ENCODE data around the gene WDR38.
"Not testable (repeated sequence)": the region's sequence is repeated elsewhere in the genome, so short reads cannot be mapped to it uniquely, and the experiment has no call there.

The WDR38 gene

GRCh38 chr9:124834591-124834990 lies 18.7 kb upstream of the WDR38 start:
- DNase-seq: no peak
- no peak for ATAC-seq

DNA sequence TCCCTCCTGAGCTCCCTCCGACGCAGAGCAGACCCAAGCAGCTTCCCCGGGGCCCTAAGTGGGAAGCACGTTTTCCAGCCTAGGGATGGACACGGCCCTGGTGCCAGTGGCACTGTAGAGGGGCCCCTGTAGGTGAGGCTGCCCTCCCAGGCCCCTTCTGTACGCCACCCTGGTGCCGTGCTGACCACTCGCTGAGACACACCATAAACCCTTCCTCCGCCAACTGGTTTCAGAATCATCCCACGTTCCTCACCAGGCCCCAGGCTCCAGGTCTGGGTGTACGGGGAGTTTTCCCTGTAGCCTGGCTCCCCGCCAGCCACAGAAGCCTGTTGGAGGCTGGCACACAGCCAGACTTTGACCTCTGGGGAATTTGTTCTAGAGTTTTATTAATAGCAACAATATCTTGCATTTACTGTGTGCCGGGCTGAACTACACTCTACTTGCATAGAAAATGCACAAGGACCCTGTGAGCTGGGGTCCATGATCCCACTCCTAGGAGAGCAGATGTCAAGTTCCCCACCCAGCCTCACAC lies 18.2 kb upstream of the WDR38 start:
- no peak for DNase-seq
- ATAC-seq: no peak

DNA sequence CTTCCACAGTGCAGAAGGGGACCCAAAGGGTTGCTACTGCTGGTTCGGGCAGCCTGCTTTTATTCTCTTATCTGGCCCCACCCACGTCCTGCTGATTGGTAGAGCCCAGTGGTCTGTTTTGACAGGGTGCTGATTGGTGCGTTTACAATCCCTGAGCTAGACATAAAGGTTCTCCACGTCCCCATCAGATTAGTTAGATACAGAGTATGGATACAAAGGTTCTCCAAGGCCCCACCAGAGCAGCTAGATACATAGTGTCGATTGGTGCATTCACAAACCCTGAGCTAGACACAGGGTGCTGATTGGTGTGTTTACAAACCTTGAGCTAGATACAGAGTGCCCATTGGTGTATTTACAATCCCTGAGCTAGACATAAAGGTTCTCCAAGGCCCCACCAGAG lies 15.1 kb upstream of the WDR38 start:
- ATAC-seq, DNase-seq: not testable (repeated sequence)

GRCh38 chr9:124838567-124839275 lies 14.5 kb upstream of the WDR38 start:
- not testable (repeated sequence) for DNase-seq, ATAC-seq

DNA sequence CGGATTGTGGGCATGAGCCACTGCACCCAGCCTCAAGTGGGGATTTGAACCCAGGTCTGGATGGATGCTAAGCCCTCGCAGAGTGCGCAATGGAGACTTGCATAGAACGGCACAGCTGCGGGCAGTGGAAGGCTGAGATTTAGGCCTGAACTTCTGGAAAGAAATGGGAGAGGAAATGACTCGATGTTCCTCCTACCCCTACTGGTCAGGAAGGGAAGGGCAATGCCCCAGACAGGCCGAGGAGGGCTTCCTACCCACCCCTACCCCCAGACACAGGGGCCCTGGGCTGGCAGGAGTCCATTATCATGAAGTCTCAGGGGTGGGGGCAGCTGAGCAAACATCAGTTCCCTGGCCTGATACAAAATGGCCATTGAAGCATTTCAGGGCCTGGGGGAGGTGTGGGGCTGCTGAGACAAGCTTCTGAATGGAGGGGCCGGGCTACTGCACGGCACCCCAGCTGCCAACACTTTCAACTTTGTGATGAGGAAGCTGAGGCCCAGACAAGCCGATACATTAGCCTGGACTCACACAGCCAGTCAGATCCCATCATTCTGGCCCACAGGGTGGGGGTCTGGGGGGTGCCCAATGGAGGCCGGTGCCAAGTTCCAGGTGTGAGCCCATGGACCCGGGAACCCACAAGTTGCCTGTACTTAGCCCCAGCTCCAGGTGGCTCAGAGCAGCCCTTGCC lies 13.5 kb upstream of the WDR38 start:
- ATAC-seq (no peak), DNase-seq (no peak)

- DNase-seq (no peak), ATAC-seq (no peak)
Measured at GRCh38 chr9:124840300-124840833, 12.9 kb upstream of the WDR38 start.

DNA sequence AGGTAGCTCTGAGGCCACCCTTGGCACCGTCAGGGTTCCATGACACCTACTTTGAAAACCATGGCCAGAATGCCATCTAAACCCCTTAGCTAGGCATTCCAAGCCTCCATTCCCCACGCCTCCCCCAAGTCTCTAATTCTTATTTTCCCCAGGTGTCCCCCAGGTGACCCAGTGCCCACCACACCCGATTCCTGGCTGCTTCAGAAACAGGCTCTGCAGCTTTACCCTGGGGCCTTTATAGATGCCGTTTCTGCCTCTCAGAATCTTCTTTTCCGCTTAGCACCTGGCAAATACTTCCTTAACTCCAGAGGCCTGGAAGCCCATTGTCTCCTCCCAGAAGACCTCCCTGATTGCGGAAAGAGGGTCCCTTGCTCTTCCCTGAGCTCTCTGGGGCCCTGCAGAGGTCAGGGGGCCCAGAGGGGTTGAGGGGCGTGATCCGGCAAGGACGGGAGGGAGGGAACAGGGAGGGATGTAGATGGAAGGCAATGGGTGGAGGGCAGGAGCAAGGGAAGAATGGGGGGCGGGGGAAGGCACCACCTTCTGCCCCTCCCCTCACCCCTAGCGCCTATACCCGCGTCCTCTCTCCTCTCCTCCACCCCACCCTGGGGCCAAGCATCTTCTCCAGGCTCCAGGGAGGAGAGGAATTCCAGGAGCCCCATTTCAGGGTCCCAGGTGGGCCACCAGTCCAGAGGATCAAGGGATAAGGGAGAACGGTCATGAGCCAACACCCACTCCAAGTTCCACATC lies 12.0 kb upstream of the WDR38 start:
- DNase-seq (no peak), ATAC-seq (no peak)

DNA sequence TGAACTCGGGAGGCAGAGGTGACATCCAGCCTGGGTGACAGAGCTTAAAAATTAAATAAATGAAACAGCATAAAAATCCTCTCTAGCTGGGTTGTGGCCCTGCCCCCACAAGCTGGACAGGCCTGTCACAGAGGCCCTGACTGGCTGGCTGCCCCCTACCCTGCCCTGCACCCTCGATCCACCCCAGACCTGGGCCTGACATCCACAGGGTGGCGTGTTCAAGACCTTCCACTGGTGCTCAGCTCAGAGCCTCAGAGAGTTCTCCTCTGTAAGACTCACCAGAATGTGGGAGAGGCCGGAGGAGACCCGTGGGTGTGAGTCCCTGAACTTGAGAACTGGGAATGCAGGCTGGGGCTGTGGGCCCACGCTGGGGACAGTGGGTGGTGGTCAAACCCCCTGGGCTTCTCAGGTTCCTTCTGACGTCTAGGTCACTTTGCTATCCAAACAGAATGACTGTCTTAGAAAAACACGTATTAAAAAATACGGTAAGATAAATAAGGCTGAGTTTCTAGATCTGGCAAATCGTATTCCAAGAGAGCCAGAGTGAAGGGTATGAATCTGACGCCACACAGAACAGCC lies 9.7 kb upstream of the WDR38 start:
- no peak for ATAC-seq
- no peak for DNase-seq

DNA sequence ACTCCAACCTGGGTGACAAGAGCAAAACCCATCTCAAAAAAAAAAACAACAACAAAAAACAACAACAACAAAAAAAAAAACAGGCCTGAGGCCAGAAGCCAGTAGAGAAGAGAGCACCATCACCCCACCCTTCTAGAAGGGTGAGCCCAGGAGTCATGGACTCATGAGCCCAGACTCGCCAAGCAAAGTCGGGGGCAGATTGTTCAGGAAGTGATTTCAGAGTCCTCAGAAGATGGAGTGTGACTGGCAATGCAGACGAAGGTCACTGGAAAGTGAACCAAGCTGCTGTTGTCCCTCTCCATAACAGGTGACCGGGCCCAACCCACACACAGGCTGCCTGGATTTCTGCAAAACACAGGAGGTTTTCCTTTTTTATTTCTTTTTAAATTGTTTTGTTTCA lies 9.0 kb upstream of the WDR38 start:
- ATAC-seq (no peak), DNase-seq (no peak)

GRCh38 chr9:124846467-124846866 lies 6.8 kb upstream of the WDR38 start:
- DNase-seq: not testable (repeated sequence)

GRCh38 chr9:124846969-124847368 lies 6.3 kb upstream of the WDR38 start:
- DNase-seq (no peak), ATAC-seq (no peak)

More at GRCh38 chr9:124846467-124846866, 6.8 kb upstream of the WDR38 start:
- not testable (repeated sequence) for ATAC-seq

DNA sequence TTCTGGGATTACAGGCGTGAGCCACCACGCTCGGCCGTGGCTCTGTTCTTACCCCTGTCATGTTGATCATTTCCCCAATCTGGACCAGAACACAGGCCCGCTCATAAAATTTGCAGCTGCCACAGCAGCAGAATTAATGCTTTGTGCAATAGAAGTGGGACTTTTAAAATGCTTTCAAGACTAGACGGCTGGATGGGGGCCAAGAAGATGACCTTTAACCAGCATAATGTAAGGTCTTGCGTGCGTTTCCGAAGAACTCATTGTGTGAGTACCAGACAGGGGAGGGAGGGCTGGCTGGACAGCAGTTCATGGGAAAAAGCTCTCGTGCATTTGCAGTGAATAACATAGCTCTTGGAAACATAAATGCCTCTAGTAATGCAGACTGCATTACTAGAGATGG lies 3.5 kb upstream of the WDR38 start:
- DNase-seq: no peak
- ATAC-seq: no peak

DNA sequence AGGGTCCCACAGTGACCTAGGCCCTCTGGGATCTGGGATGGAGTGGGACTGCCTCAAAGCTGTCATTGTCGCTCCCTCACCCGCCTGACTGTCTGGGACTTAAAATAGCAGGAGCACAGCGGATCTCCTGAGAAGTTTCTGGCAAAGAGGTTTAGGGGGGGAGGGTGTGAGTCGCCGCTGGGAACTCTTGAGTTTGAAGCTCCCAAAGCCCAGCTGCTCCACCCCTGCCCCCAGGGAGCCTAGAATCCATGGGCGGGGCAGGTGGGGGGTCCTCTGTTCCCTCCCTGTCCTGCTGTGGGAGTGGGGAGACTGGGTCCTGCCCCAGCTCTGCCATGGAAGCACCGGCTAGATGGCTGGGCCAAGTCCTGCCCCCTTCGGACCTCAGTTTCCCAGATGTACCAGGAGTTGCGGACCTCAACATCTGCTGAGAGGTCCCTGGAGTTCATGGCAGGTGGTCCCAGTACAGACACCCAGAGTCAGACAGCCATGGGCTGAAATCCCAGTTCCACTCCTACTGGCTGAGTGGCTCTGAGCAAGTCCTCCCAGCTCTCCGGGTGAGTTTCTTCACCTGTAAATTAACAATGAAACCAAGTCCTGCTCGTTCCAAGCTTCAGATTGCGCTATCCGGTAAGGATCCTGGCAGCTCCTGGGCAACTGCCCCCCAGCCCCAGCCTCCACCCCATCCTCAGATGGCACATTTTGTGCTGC lies 985 bp upstream of the WDR38 start:
- no peak for ATAC-seq
- no peak for DNase-seq

DNA sequence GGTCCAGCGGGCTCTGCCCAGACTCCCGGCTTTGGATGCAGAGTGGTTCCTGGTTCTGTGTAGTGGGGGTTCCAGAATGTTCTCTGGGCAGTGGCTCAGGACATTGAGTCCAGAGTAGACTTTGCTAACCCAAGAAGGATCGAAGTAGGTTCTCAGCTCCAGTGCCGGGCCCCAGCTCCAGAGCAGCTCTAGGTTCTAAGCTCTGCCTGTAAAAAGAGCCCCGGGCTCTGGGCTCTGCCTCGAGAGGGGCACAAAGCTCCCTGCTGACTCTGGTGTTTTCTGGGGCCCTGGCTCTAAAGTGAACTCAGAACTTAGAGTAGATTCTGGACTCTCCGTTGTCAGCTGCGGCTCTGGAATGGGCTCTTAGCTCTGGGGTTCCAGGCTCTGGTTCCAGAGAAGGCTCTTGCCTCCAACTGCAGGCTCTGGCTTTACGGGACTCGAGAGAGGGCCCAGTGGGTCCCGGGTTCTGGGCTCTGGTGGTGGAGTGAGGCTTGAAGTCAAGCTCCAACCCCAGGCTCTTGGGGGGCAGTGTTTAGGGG lies 414 bp downstream of the WDR38 start:
- DNase-seq (no peak), ATAC-seq (no peak)

- no peak for ATAC-seq
- no peak for DNase-seq
Measured at GRCh38 chr9:124854161-124854560, 901 bp downstream of the WDR38 start.

DNA sequence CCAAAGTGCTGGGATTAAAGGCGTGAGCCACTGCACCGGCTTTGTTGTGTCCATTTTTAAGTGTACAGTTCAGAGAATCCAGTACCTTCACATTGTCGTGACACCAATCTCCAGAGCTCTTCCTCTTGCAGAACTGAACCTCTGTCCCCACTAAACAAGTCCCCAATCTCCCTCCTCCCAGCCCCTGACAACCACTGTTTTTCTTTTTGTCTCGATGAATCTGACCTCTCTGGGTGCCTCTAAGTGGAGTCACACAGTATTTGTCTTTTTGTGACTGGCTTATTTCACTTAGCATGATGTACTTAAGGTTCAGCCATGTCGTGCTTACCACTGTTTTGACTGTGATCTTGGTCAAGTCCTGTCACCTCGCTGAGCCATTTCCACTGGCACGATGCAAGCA lies 1.6 kb downstream of the WDR38 start:
- ATAC-seq (no peak), DNase-seq (no peak)

- ATAC-seq: no peak
Measured at GRCh38 chr9:124855566-124855943, 2.3 kb downstream of the WDR38 start.

DNA sequence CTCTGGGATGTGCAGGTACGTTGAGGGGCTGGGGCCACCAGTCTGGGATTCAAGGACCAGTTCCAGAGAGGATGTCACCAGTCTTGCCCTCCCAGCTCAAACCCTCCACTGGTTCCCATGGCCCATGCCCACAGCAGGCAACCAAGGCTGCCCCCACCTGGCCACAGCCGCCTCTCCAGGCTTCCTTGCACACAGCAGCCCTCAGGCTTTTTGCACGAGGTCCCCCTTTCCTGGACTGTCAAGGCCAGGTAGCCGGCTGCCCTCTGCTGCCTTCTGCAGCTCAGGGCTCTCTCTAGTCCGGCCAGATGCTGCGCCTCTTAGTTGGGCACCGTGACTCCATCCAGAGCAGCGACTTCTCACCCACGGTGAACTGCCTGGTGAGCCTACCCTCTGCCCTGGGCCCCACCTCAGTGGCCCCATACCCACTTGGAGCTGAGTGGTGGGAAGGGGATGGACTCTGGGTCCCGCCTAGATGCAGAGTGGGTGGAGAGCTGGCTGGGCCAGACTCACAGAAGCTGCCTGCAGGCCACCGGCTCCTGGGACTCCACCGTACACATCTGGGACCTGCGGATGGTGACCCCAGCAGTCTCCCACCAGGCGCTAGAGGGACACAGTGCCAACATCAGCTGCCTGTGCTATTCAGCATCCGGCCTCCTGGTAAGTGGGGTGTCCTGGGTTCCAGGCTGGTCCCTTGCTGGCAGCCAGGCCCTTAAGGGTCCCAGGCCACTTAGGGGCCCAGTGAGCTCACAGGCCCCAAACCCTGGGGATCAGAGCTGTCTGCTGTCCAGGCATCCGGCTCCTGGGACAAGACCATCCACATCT lies 2.9 kb downstream of the WDR38 start:
- DNase-seq (peak; percentile 49), ATAC-seq (peak; percentile 16)

More at GRCh38 chr9:124855566-124855943, 2.3 kb downstream of the WDR38 start:
- DNase-seq: no peak

DNA sequence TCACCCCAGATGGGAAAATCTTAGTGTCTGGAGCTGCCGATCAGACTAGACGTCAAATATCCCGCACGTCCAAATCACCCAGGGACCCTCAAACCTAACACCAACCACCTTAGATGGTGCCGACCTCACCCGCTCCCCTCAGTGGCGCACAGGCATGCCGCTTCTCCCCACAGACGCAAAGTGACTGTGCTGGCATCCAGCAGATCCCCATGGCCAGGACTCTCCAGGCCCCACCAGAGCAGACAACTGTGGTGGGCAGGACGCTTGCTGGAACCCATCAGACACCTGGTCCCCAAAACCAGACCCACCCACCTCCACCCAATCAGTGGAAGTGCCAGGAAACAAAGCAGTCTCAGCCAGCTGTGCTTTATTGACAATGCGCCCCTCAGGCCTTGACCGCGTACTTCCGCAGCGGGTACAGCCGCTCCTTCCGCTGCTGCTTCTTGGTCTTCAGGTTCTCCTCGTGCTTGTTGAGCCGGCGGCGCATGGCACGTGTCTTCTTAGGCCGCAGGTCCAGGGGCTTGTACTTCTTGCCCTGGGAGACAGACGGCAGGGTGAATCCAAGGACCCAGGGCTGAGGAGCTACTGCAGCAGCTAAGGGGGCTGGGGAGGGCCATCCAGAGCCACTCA lies 4.4 kb downstream of the WDR38 start:
- no peak for DNase-seq
- ATAC-seq: no peak

Measured in stimulated activated naive CD8-positive, alpha-beta T cell treated with anti-CD3 and anti-CD28 coated beads, Interleukin-15, Interleukin-2, amounts not matched to agents 100 U/mL and 50 U/mL, for 24 hours (primary cell).